ENCODE results near the gene SMARCD1.

DNA sequence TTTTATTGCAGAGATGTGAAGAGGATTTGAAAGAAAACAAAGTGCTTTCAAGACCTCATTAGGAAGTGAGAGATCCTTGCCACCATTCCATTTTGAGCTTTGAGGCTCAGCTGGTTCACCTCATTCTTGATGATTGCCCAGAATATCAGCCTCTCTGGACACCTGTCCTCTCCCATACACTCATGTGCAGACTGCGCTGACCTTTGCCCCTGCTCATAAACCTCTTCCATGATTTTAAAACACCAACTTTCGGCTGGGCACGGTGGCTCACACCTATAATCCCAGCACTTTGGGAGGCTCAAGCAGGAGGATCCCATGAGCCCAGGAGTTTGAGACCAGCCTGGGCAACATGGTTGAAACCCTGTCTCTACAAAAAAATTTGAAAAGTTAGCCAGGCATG, 35.8 kb downstream of the SMARCD1 start:
- TF ChIP-seq, protein P1, sequence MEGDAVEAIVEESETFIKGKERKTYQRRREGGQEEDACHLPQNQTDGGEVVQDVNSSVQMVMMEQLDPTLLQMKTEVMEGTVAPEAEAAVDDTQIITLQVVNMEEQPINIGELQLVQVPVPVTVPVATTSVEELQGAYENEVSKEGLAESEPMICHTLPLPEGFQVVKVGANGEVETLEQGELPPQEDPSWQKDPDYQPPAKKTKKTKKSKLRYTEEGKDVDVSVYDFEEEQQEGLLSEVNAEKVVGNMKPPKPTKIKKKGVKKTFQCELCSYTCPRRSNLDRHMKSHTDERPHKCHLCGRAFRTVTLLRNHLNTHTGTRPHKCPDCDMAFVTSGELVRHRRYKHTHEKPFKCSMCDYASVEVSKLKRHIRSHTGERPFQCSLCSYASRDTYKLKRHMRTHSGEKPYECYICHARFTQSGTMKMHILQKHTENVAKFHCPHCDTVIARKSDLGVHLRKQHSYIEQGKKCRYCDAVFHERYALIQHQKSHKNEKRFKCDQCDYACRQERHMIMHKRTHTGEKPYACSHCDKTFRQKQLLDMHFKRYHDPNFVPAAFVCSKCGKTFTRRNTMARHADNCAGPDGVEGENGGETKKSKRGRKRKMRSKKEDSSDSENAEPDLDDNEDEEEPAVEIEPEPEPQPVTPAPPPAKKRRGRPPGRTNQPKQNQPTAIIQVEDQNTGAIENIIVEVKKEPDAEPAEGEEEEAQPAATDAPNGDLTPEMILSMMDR (IDR thresholded peaks at IDR 0.05; ENCODE audit: low read length) = no peak
- TF ChIP-seq EZH2phosphoT487 (IDR thresholded peaks at IDR 0.05; ENCODE audit: low read length) (no peak), EZH2 (optimal IDR thresholded peaks at IDR 0.05; ENCODE audit: low read depth, low read length) (no peak)

All from MM.1S (cell line).